HepG2 (cell line): ENCODE measurements around the gene HID1.

Experiments used
- NR2F6 ChIP-seq, 2 experiments: IDR thresholded peaks; 2 replicates each; pipeline ENCODE4 v1.6.1; 2016; ENCODE audit warnings: antibody characterized with exemption in 1 of 2, mild to moderate bottlenecking in 1 of 2
- RFX3 ChIP-seq: IDR thresholded peaks from 2 replicates; pipeline ENCODE4 v1.6.1; 2016; ENCODE audit warnings: missing biosample characterization, missing genetic modification reagents
- TF ChIP-seq, protein P1 (sequence below): sonication (generic); formaldehyde crosslinking; IDR thresholded peaks from 2 replicates; pipeline ENCODE4 v1.9.0; 2021; ENCODE audit warnings: mild to moderate bottlenecking, missing genetic modification reagents

DNA sequence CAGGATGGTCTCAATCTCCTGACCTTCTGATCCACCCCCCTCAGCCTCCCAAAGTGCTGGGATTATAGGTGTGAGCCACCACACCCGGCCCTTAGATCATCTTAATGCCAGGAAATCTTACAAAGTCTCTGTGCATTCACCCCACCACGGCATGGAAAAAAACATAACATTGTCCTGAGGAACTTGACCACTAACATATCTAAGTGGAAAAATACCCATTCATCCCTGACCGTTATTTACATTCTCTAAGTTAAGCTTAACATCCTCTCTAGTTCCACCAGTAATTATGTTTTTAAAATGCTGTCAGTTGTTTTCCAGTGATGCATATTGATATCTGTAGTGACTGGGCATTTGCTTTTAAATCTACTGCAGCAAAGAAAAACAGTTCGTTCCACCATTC, 3.4 kb upstream of the HID1 start:
- TF ChIP-seq NR2F6 (IDR thresholded peaks at IDR 0.05) (no peak), NR2F6 (CRISPR knock-in tag; IDR thresholded peaks at IDR 0.05) (no peak), RFX3 (no peak)
- TF ChIP-seq, protein P1, sequence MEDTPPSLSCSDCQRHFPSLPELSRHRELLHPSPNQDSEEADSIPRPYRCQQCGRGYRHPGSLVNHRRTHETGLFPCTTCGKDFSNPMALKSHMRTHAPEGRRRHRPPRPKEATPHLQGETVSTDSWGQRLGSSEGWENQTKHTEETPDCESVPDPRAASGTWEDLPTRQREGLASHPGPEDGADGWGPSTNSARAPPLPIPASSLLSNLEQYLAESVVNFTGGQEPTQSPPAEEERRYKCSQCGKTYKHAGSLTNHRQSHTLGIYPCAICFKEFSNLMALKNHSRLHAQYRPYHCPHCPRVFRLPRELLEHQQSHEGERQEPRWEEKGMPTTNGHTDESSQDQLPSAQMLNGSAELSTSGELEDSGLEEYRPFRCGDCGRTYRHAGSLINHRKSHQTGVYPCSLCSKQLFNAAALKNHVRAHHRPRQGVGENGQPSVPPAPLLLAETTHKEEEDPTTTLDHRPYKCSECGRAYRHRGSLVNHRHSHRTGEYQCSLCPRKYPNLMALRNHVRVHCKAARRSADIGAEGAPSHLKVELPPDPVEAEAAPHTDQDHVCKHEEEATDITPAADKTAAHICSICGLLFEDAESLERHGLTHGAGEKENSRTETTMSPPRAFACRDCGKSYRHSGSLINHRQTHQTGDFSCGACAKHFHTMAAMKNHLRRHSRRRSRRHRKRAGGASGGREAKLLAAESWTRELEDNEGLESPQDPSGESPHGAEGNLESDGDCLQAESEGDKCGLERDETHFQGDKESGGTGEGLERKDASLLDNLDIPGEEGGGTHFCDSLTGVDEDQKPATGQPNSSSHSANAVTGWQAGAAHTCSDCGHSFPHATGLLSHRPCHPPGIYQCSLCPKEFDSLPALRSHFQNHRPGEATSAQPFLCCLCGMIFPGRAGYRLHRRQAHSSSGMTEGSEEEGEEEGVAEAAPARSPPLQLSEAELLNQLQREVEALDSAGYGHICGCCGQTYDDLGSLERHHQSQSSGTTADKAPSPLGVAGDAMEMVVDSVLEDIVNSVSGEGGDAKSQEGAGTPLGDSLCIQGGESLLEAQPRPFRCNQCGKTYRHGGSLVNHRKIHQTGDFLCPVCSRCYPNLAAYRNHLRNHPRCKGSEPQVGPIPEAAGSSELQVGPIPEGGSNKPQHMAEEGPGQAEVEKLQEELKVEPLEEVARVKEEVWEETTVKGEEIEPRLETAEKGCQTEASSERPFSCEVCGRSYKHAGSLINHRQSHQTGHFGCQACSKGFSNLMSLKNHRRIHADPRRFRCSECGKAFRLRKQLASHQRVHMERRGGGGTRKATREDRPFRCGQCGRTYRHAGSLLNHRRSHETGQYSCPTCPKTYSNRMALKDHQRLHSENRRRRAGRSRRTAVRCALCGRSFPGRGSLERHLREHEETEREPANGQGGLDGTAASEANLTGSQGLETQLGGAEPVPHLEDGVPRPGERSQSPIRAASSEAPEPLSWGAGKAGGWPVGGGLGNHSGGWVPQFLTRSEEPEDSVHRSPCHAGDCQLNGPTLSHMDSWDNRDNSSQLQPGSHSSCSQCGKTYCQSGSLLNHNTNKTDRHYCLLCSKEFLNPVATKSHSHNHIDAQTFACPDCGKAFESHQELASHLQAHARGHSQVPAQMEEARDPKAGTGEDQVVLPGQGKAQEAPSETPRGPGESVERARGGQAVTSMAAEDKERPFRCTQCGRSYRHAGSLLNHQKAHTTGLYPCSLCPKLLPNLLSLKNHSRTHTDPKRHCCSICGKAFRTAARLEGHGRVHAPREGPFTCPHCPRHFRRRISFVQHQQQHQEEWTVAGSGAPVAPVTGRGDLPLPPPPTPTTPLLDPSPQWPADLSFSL, result no peak
